Mucosa of stomach (tissue), 1 donor: ENCODE data around the gene COL27A1.

ENCODE experiments used
- H3K27me3 ChIP-seq: one replicate; pipeline ENCODE4 v1.7.0; 2013; ENCODE audit warnings: mild to moderate bottlenecking, low read length; ENCODE audit not compliant: control insufficient read depth, insufficient read depth
- H3K36me3 ChIP-seq: one replicate; pipeline ENCODE4 v1.7.0; 2013; ENCODE audit warnings: low read length; ENCODE audit not compliant: control insufficient read depth, insufficient read depth
- H3K4me1 ChIP-seq: one replicate; pipeline ENCODE4 v1.7.0; 2013; ENCODE audit warnings: mild to moderate bottlenecking, low read length; ENCODE audit not compliant: control insufficient read depth, insufficient read depth
- H3K4me3 ChIP-seq: one replicate; pipeline ENCODE4 v1.7.0; 2013; ENCODE audit warnings: low read length
- H3K9ac ChIP-seq: one replicate; pipeline ENCODE4 v1.7.0; 2013; ENCODE audit warnings: mild to moderate bottlenecking, low read length, moderate library complexity
- H3K9me3 ChIP-seq: one replicate; pipeline ENCODE4 v1.7.0; 2013; ENCODE audit warnings: mild to moderate bottlenecking, low read length, moderate library complexity; ENCODE audit not compliant: control insufficient read depth
- donor health status: Pancreatic carcinoma.

Gene COL27A1

DNA sequence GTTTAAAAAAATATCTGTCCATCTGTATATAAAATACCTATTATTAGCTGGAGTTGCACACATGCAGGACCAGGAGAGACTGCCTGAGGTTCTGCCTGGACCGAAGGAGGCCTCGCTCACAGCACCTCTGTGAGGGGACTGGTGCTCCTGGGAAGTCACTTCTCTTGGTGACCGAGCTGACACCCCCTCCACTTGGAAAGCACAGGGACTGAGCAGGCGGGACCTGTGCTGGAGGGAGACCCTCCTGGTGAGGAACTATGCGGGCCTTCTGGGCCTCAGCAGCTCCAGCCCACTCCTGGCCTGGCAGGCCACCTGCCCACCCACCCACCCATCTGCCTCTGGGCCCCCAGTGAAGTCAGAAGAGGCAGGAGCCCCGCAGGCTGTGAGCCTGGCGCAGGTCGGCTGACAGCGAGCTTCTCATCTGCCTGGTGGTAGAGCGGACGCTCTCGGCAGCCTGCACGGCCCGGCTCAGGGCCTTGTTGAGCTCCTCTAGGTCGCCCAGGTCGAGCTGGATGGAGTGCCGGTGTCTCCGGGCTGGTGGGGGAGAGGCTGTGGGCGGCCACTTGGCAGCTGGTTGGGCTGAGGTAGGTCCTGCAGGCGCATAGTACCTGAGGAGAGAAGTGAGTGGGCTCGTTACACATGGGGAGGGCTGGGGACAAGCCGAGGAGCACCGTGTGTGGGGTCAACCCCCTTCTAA, 181.5 kb downstream of the COL27A1 start:
- Histone ChIP-seq H3K9ac (no peak overlapping the region), H3K9me3 (no peaks in the 10 kb centered on the region), H3K4me1 (no peaks in the 10 kb centered on the region), H3K4me3 (no peak overlapping the region), H3K27me3 (no peaks in the 10 kb centered on the region), H3K36me3 (peaks cover 19% of the 10 kb centered on the region)

DNA sequence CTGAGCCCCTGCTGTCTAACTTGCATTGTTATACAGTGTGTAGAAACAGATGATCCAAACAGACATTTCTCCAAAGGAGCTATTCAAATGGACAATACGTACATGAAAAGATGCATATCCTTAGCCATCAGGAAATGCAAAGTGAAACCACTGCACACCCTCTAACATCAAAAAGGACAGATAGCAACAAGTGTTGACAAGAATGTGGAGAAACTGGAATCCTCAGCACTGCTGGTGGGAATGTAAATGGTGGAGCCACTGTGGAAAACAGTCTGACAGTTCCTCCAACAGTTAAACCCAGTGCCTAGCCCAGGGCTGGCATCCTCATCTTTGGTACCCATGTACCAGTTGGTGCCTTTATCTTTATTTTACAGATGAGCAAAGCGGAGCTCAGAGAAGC, 182.8 kb downstream of the COL27A1 start:
- no peak overlapping the region for H3K9ac ChIP-seq
- H3K27me3 ChIP-seq: no peaks in the 10 kb centered on the region
- no peaks in the 10 kb centered on the region for H3K4me1 ChIP-seq
- peaks cover 29% of the 10 kb centered on the region for H3K36me3 ChIP-seq
- no peaks in the 10 kb centered on the region for H3K9me3 ChIP-seq
- H3K4me3 ChIP-seq: no peak overlapping the region

DNA sequence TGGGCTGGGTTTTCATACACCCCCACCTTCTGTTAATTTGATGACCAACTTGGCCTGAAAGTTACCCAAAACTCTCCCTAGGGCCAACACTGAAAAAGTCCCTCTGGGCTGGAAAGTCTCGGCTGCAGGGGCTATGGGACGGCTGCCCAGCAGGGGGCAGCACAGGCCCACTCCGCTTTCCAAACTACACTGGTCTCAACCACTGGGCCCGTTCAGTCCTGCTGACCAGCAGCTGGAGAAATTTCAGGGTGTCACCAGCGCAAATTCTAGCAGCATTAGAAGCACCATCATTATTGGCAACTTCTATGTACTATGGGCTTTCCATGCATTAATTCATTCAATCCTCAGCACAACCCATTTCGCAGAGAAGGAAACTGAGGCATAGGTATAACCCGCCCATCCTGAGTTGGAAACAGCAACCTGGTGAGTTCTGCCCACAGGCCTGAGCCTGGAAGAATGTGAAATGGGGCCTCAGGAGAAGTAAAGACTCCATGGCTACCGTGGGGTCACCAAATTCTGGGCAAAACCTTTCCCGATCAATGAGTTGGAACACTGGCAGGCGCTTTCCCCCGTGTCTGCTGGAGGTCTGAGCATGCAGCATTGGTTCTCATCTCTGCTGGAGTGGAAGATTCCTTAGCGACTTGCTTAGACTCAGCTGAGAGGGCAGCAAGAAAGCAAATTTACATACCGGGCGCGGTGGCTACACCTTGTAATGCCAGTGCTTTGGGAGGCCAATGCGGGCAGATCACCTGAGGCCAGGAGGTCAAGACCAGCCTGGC, 184.0 kb downstream of the COL27A1 start:
- Histone ChIP-seq H3K9ac (no peak overlapping the region), H3K9me3 (no peaks in the 10 kb centered on the region), H3K4me1 (no peaks in the 10 kb centered on the region), H3K36me3 (peaks cover 34% of the 10 kb centered on the region), H3K4me3 (no peak overlapping the region), H3K27me3 (no peaks in the 10 kb centered on the region)

DNA sequence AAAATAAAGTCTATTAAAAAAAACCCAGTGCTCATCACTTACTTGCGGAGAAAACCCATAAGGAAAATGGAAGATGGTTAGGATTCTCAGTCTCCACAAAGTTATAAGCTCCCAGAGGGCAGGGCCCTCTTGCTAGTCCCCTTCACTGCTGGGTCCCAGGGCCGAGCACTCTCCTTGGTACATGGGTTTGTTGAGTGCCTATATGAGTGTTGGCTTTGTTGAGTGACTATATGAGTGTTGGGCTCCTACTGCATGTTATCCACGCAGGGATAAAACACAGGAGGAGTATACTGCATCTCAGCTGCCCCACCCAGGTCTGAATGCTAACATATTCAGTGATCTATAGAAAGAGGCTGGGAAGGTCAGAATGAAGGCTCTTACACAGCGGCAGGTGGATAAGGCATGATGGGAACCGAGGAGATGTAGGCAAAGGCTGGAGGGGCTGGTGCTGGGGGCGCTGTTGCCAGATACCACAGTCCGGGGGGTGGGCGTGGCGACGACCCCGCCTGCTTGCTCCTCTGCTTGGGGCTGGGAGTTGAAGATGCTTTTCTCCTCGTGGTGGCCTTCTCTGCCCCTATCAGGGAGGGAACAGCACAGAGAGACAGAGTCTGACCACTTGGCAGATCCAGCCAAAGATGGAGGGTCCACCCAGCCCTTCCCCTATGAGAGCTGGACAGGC, 186.0 kb downstream of the COL27A1 start:
- Histone ChIP-seq H3K27me3 (no peaks in the 10 kb centered on the region), H3K4me3 (no peak overlapping the region), H3K9me3 (no peaks in the 10 kb centered on the region), H3K4me1 (no peaks in the 10 kb centered on the region), H3K36me3 (peaks cover 39% of the 10 kb centered on the region), H3K9ac (no peak overlapping the region)

DNA sequence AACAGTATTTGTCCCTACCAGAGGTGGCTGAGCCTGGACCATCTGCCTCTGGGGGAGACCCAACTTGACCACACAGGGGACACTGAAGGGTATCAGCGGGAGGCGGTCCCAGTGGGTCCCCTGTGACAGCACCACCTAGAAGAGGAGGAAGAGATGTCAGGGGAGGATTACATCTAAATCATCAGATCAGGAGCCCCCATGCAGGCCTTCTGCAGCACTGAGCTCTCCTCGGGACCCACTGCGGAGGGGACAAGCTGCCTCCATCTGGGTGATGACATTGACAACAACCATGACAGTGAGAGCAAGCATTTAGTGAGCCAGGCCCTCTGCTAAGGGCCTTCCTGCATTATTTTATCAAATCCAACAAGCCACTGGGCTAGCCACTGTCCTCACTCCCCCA, 186.7 kb downstream of the COL27A1 start:
- H3K9ac ChIP-seq: no peak overlapping the region
- H3K4me3 ChIP-seq: no peak overlapping the region
- no peaks in the 10 kb centered on the region for H3K27me3 ChIP-seq
- peaks cover 39% of the 10 kb centered on the region for H3K36me3 ChIP-seq
- H3K4me1 ChIP-seq: no peaks in the 10 kb centered on the region
- no peaks in the 10 kb centered on the region for H3K9me3 ChIP-seq

- no peaks in the 10 kb centered on the region for H3K27me3 ChIP-seq
- H3K9me3 ChIP-seq: no peaks in the 10 kb centered on the region
- H3K4me1 ChIP-seq: no peaks in the 10 kb centered on the region
- no peak overlapping the region for H3K9ac ChIP-seq
- H3K4me3 ChIP-seq: no peak overlapping the region
- peaks cover 34% of the 10 kb centered on the region for H3K36me3 ChIP-seq
Observed at GRCh38 chr9:114342755-114343440, 187.6 kb downstream of the COL27A1 start.

- H3K4me3 ChIP-seq: no peak overlapping the region
- H3K9ac ChIP-seq: no peak overlapping the region
- peaks cover 29% of the 10 kb centered on the region for H3K36me3 ChIP-seq
- no peaks in the 10 kb centered on the region for H3K27me3 ChIP-seq
- H3K4me1 ChIP-seq: peaks cover 1% of the 10 kb centered on the region
- H3K9me3 ChIP-seq: no peaks in the 10 kb centered on the region
Observed at GRCh38 chr9:114343471-114344187, 188.3 kb downstream of the COL27A1 start.

DNA sequence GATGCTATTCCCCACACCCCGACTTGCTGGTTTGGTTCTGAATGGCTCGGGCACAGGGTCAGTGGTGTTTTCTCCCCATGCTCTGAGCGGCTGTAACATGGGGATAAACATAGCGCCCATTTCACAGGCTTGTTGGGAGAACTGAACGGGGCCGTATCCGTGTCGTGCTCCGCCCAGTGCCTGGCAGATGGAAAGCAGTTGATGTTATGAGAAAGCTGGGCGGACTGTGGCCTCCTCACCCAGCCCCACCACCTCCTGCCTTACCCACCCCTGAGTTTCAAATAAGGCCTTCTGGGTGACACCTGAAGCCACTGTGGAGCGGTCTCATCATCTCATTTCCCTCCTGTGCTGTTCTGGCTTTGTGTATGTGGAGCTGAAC, 188.8 kb downstream of the COL27A1 start:
- peaks cover 4% of the 10 kb centered on the region for H3K4me1 ChIP-seq
- H3K4me3 ChIP-seq: no peak overlapping the region
- H3K9me3 ChIP-seq: no peaks in the 10 kb centered on the region
- H3K27me3 ChIP-seq: no peaks in the 10 kb centered on the region
- H3K36me3 ChIP-seq: peaks cover 27% of the 10 kb centered on the region
- no peak overlapping the region for H3K9ac ChIP-seq

DNA sequence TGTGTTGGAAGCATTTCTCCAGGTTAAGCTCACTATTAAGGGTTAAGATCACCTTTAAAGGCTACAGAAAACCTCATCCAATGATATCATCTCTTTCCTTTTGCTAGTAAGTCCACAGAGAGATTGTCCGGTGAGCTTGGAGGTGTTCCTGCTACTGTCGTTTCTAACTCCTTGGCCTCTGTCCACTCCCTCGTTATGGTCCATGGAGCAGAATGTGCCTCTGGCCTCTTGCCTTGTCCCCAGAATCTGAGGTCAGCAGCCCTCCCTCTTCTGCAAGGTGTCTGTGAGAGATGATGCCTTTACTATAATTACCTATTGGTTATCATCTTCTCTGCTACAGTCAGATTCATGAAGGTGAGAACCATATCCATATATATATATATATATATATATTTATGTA, 189.4 kb downstream of the COL27A1 start:
- Histone ChIP-seq H3K9me3 (no peaks in the 10 kb centered on the region), H3K4me3 (no peak overlapping the region), H3K27me3 (no peaks in the 10 kb centered on the region), H3K4me1 (peaks cover 4% of the 10 kb centered on the region), H3K9ac (no peak overlapping the region), H3K36me3 (peaks cover 26% of the 10 kb centered on the region)

GRCh38 chr9:114345493-114346065, 190.2 kb downstream of the COL27A1 start:
- H3K36me3 ChIP-seq: peaks cover 35% of the 10 kb centered on the region
- no peaks in the 10 kb centered on the region for H3K9me3 ChIP-seq
- H3K9ac ChIP-seq: no peak overlapping the region
- peaks cover 4% of the 10 kb centered on the region for H3K4me1 ChIP-seq
- no peaks in the 10 kb centered on the region for H3K27me3 ChIP-seq
- H3K4me3 ChIP-seq: no peak overlapping the region

DNA sequence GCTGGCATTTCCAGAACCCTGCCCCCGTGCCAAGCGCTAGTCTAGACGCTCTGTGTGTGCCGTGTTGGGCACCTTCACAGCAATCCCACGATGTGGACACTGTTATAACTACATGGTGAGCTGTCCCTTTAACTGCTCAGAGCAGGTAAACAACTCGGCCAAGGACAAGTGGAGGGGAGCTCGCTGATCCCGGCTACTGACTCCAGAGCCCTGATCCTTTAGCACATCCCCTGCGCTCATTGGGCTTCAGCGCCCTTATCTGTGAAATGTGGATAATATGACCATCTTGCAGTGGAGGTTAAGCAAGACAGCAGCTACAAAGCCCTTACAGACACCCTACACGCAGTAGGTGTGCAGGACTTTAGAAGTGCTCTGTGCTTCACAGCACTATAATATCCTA, 190.8 kb downstream of the COL27A1 start:
- H3K4me3 ChIP-seq: no peak overlapping the region
- H3K9ac ChIP-seq: no peak overlapping the region
- peaks cover 4% of the 10 kb centered on the region for H3K4me1 ChIP-seq
- peaks cover 35% of the 10 kb centered on the region for H3K36me3 ChIP-seq
- no peaks in the 10 kb centered on the region for H3K9me3 ChIP-seq
- H3K27me3 ChIP-seq: no peaks in the 10 kb centered on the region
